Muscle of arm (tissue), 12 donors: ENCODE results near the gene DNAL4. TPM values are rescaled to one million over a fixed set of nuclear protein-coding genes. Genes with fewer than 3 reads are reported as not detected.
"Not testable (repeated sequence)": the region's sequence is repeated elsewhere in the genome, so short reads cannot be mapped to it uniquely, and the experiment has no call there.

Experiments
- DNase-seq: peaks from one replicate; pipeline ENCODE4 v3.0.0-alpha.2; 2013
- polyA plus RNA-seq, 12 donors: library from polyadenylated mRNA; unstranded; fragments of 120-200 nt; gene quantifications; one replicate each; pipeline ENCODE4 v1.2.1, GENCODE V29; 2013; ENCODE audit not compliant: insufficient read length in 12 of 12

The DNAL4 gene
- polyA plus RNA-seq, 12 donors: 9.0 to 33.7 (median 12.0) TPM; not detected in 1

DNA sequence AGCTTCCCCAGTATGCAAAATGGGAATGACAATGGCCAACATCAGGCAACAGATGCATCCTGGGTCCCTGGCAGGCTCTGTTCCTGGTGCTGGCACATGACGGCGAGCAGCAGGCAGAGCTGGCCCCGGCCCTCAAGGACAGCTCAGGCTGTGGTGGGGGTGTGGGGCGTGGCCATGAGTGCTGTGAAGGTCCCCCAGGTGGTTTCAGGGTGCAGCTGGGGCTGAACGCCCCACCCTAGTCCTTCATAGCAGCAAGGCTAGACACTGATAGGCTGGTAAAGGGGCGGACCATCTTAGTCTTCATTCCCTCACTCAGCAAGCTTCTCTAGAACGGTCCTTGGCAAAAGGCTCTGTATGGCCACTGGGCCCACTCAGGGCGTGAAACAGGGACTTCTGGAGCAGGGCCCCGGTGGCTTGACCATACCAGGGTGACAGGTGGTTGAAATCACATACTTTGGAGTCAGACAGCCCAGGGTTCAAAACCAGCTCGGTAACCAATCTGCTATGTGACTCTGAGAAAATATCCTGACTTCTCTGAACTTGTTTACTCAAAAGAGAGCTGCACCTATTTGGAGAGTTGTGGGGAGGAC is 34.8 kb upstream of the DNAL4 start:
- no peak for DNase-seq

DNA sequence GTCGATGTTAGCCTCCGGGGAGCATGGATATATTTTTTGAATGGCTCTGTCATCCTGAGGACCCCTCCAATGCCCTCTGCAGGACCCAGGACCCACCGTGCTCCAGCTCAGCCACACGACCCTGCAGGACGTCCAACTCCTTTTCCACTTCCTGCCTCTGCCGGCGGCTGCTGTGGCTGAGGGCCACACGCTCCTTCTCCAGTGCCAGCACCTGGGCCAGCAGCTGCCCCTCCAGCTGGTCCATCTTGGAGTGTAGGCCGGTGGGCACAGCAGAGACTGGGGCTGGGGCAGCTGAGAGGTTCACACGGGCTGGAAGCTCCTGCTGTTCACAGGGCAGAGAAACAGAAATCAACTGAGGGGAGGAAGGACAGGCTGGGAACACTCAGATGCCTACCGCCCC is 34.2 kb upstream of the DNAL4 start:
- DNase-seq: no peak

DNA sequence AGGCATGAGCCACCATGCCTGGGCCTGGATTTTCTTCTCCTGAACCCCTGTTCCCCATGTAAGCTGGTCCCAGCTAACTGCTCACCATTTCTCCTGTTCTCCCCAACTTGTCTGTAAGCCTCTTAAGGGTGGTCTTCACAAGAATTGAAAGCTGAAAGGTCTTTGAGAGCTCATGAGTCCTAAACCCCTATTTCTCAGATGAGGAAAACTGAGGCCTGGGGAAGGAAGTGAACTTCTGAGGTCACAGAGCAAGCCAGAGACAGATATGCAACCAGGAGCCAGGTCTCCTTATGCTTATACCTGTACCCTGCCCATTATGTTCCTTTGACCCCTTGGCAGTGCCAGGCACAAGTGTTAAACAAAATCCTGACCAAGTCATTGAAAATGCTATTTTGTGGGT is 33.6 kb upstream of the DNAL4 start:
- DNase-seq: no peak

DNA sequence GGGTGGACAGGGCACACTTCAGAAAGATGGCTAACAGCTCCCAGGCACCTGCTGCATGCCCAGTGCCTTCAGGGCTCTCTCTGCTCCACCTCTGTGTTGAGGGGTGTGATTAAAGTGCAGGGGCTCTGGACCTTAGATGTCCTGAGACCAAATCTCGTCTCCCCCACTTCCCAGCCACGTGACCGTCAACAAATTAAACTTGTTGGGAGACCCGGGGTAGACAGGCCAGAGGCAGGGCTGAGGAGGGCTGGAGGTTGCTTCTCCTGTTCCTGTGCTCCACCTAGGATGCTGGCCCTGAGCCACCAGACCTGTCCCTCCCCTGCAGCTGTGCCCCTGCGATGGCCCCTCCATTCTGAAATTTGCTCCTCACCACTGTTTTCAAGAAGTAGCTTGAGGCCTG is 32.9 kb upstream of the DNAL4 start:
- DNase-seq: no peak

DNA sequence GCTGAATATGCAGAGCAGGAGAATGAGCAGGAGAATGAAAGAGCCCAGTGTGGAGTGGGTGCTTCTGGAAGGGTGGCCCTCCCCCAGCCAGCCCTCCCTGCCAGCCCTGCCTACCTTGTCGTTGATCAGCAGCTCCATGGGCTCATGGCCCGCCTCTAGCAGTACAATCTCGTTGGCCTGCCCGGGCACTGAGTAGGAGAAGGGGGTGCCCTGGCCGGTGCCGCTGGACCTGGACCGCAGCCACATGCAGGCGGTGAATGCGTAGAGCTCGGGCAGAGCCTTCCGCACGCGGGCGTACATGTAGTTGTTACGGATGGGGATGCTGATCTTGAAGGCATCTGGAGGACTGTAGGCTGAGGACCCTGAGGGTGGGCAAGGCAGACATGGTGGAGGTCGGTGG is 32.4 kb upstream of the DNAL4 start:
- DNase-seq: no peak

DNA sequence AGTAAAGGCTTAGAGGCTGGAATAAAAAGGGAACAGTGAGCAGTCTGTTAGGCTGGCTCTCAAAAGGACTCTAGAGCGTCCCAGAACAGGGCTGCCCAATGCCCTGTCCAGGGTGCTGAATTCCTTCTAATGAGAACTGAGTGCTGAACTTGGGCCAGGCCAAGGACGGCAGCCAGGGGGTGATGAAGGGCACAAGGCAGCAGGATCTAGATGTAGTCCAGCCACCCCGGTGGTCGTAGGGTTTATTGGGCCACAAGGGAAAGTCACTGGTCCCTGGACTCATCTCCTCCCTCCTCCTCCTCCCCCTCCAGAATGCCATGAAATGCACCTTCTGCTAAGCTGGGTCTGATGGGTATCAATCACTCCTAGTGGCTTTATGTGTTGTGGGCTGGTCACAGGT is 30.6 kb upstream of the DNAL4 start:
- DNase-seq: peak; percentile 83

DNA sequence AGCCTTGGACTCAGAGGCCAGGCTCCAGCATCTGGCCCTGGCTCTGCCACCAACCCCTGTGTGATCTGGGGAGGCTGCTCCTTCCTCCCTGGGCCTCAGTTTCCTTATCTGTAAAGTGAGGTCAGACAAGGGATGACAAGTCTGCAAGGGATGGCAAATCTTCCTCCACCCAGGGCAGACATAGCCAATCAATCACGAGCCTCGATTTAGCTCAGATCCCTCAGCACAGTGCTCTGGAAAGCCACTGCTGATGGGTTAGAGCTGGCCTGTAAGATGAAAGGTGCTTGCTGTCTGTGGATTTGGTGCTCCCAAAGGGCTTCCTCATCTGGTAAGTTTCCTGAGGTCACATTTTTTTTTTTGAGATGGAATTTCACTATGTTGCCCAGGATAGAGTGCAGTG is 29.7 kb upstream of the DNAL4 start:
- no peak for DNase-seq

DNA sequence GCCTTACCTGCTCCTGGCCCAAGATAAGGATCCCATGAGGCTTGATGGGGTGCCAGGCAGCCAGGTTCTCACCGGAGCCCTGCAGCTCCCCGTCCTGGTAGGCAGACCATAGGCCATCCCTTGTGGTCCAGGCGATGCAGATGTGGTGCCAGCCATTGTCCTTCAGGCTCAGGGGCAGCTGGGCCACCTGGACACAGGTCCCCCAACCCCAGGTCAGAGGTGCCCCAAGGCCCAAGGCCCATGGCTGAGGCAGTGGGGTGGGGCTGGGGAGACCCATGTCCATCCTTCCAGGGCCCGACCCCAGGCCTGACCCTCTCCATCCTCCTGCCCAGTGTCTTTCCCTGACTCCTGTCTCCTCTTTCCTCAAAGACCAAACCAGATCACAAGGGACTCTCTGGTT is 29.1 kb upstream of the DNAL4 start:
- no peak for DNase-seq

DNA sequence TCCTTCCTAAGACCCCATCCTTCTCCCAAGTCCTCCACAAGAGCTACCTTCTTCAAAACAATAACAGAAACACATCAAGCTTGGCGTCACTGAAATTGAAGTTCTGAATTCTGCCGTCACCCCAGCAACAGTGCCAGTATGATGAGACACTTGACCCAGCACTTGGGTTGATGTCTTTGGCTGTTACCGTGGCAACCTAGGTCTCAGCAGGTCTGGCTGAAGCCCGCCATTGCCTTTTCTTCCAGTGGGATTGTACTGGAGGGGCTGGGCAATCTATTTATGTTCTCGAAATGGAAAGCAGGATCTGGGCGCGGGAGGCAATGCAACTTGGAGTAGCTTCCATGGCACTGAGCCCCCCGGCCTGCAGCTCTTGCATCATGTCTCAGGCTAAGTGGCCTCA is 26.1 kb upstream of the DNAL4 start:
- DNase-seq: no peak

DNA sequence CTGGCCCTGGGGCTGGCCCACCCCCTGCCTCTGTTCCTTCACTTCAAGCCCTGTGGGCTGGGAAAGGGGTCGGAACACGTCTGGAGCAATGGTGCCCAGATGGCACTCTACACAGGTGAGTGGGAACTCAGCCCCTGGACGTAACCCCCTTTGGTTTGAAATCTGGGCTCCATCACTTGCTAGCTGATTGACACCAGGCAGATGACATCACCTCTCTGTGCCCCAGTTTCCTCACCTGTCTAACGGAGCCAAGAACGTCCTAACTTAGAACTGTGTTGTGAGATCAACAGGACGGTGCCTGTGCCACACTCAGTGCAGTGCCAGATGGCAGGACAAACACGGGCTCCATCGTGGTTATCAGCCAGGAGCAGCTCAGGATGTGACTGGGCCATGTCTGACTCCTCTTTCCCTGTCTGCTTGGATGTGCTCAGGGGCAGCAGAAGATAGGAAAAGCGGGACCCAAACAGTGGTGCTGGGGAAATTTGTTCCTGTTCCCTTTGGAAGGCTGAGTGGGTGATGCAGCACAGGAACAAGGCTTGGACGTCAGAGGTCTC is 25.5 kb upstream of the DNAL4 start:
- no peak for DNase-seq

DNA sequence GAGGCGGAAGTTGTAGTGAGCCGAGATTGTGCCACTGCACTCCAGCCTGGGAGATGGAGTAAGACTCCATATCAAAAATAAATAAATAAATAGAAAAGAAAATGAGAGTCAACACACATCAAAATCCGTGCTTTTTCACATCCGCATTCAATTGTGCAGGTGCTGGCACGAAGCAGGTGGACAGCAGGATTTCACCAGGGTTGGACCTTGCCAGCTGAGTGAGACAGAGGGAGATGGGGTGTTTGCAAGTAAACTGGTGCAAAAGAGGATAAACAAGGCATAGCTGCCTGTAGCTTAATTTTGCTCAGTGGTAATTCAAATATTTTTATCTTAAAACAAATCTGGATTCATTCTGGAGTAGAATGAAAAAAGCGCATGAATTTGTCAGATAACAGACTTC is 23.3 kb upstream of the DNAL4 start:
- no peak for DNase-seq

DNA sequence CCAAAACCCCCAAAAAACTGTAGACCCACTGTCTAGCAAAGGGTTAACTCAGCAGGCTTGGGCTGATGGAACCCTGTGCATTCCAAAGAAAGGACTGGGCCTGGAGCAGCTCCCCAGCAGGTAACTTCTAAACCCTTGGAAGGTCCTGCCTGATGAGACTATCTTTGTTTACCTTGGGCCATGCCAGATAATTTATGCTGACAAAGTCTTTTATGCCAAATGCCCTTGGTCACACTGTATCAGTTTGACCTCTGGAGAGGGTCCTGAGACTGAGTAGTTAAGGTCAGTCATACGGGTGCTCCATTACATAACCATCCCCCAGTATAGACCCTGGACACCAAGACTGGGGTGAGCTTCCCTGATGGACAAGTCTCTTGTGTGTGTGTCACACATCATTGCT is 21.9 kb upstream of the DNAL4 start:
- no peak for DNase-seq

DNA sequence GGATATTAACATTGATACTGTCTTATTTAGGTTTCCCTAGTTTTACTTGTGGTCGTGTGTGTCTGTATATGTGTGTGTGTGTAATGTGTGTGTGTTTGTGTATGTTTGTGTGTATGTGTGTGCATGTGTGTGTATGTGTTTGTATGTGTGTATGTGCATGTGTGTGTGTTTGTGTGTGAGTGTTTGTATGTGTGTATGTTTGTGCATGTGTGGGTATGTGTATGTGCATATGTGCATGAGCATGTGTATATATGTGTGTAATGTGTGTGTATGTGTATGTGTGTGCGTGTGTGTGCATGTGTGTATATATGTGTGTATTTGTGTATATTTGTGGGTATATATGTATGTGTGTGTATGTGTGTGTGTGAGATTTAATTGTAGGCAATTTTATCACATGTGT is 17.3 kb upstream of the DNAL4 start:
- no peak for DNase-seq

DNA sequence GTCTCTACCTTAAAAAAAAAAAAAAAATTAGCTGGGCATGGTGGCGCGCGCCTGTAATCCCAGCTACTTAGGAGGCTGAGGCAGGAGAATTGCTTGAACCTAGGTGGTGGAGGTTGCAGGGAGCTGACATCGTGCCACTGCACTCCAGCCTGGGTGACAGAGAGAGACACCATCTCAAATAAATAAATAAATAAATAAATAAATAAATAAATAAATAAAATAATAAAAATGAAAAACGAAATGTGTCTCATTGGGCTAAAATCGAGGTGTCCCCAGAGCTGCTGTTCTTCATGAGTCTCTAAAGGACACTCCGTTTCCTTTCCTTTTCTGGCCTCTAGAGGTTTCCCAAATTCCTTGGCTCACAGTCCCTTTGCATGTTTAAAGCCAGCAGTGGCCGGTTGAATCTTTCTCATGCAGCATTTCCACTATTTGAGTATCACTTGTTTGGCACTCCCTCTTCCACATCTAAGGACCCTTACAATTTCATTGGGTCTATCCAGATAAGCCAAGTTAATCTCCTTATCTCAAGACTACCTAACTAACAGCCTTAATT is 11.2 kb upstream of the DNAL4 start:
- DNase-seq: not testable (repeated sequence)

DNA sequence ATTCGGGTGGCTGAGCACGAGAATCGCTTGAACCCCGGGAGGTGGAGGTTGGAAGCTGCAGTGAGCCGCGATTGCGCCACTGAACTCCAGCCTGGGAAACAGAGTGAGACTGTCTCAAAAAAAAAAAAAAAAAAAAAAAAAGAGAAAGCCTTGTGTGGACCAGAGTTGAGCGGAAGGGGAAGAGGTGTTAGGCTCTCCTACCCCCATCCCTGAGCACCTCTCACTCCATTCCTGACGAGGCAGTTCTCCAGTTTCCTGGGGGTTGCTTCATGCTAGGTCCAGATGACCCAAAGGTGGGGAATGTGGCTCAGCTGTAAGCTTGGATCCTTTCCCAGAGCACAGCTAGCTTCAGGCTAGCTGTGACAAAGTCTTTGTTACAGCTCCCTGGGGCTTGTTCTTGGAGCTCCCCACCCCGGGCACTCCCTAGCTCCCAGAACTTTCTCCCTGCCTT is 8.8 kb upstream of the DNAL4 start:
- peak; percentile 38 for DNase-seq

DNA sequence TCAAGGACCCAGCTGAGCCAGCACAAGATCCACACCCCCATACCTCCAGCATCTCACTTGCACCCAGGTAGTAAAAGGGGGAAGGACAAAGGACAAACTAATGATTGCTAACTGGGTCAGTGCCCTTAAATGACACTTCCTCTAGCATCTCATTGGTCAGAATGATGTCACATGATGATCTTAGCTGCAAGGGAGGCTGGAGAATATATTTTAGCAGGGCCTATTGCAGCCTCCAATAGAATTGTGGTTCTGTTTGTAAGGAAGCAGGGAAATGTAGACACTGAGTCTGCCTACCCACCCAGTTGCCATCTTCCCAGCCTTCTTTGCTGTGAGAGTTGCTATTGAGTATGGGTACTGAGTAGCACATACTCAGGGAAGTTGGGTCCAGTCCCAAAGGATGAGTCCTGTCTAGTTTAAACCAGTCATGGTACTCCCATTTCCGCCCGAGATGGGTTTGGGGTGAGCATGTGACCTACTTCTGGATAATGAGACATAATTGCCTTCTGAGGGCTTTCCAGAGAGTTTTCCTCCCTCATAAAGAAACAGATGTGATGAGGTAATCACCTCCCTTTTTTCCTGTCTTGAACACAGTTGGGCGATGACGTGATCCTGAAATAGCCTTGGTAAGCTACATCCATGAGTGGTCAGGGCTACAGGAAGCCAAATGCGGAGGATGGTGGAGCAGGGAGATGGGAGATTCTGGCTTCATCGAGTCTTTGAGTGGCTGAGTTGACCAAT is 5.5 kb upstream of the DNAL4 start:
- DNase-seq: no peak

DNA sequence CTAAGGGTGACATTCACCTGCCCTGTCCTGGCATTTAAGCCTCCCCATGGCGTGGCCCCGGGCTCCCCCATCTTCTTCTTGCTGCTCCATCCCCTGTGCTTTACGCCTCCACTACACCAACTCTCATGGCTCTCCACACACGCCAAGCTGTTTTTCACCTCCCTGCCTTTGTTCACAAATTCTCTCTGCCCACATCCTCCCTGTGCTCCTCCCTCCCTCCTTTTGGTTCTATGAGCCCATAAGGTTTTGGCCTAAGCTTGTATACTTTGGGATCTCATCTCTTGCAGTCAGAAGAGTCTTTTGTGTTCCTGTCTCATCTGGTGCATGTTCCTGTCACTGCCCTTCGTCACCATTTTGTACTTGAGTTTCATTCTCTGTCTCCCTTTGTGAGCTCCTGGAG is 4.6 kb upstream of the DNAL4 start:
- no peak for DNase-seq

DNA sequence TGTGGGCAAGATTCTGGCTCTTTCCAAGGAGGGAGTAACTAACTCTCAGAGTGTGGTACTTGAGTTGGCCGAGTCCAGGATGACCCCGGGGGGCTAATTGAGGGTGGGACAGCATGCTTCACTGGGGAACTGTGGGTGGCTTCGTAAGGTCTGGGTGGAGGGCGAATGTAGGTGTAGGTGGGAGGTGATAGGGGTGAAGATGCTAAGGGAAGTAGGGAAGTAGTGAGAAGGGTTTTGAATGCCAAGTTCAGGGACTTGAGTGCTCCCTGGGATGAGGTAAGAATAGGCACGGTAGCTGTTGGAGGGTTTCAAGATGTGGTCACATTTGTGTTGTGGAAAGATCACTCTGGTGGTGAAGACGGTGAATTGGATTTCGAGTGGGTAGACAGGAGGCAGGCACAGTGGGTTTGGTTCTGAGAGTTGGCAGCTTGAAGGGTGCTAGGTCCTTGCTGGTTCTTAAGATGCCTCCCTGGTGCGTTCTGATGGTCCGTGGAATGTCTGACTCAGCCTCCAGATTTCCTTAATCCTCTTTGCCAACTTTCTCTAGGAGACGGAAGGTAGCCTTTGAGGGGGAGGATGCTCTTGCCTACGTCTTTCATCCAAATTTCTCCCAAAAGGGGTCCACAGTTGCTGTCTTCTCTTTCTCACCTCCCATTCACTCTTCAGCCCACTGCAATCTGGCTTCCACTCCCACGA is 2.5 kb upstream of the DNAL4 start:
- no peak for DNase-seq

DNA sequence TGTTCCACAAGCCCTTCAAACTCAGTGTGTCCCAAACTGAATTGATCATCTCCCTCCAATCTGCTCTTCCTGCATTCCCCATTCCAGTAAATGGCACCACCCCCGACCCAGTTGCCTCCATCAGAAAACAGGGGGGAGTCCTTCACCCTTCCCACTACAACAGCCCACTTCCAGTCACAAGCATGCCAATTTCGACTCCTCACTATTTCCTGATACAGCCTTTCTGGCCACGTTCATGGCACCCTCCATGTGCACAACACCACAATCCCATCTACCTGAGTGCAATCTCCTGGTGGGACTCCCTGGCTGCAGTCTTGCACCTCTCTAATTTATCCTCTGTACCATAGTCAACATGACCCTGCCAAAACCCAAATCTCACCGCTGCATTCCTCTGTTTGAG is 1.6 kb upstream of the DNAL4 start:
- no peak for DNase-seq

DNA sequence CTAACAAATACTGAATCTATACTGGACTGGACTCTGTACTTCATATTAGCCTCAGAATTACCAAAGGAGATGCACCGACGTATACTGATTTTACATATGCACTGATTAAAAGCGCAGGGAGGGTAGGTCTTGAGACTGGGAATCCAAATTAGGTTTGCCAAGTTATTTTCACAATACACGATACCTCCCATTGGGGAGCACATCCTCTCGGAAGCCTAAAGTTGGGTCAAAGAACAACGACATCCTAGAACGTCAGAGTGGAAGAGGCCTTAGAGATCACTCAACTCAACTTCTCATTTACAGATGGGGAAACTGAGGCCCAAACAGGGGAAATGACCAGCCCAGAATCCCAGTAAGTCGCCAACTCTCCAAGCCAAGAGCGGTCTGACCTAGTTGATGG is 626 bp downstream of the DNAL4 start:
- no peak for DNase-seq

DNA sequence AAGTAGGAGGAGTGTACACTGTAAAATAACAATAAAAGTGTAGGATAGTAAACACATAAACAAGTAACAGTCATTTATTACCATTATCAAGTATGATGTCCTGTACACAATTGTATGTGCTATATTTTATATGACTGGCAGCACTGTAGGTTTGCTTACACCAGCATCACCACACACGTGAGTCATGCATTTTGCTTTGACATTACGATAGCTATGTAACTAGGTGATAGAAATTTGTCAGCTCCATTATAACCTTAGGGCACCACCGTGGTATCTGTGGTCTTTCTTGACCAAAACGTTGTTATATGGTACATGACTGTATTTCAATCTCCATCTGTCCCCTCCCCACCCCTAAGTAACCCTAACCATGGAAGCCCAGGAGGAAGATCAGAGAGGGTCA is 1.1 kb downstream of the DNAL4 start:
- DNase-seq: no peak

DNA sequence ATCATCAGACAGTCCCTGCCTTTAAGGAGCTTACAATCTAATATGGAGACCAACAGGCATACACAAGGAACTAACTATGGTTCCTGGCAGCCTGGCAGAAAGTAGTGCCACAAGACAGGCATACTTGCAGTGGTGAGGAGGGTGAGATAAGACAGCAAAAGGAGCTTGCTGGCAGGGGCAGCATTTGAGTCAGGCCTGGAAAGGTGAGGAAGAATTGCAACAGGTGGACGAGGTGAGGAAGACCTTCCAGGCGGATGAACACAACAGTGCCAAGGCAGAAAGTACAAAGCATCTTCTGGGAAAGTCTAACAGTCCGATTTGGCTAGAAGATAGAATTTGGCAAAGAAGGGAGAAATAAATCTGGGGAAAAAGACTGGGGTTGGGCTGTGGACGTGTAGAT is 4.3 kb downstream of the DNAL4 start:
- no peak for DNase-seq

DNA sequence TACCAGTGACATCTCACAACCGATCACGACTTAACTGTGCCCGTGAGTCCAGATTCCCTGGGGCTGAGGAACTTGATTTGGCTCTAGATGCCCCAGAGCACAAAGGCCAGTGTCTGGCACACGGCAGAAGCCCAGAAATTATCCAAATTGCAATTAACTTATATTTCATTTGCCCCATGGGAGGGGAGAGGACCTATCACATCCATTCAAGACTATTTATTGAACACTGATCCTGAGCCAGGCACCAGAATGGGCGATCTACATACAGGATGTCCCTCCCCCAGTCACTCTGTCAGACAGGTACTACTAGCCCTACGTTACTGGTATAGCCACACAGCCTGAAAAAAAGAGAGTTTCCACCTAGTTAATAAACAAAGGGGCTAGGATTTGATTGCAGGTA is 5.1 kb downstream of the DNAL4 start:
- DNase-seq: no peak
